ENCODE results near the gene DOK5. TPM values are rescaled to one million over a fixed set of nuclear protein-coding genes. Genes with fewer than 3 reads are reported as not detected.

DOK5 gene
- total RNA-seq, 2 donors from 2014 or later = 4.6 to 6.7 TPM

GRCh38 chr20:54469952-54470351 lies 5.4 kb upstream of the DOK5 start:
- H3K9ac ChIP-seq (ENCODE audit: extremely low read depth, low read length, poor library complexity, severe bottlenecking) = no peak overlapping the region
- no peaks in the 10 kb centered on the region for H3K27me3 ChIP-seq (ENCODE audit: control insufficient read depth, insufficient read depth, low read length, poor library complexity, severe bottlenecking)
- H3K4me1 ChIP-seq (ENCODE audit: control insufficient read depth, insufficient read depth, low read length) = peaks cover 6% of the 10 kb centered on the region
- H3K36me3 ChIP-seq (ENCODE audit: control insufficient read depth, insufficient read depth, low read length) = no peaks in the 10 kb centered on the region
- Mint-ChIP-seq H3K9me3 (no peaks in the 10 kb centered on the region), H3K27me3 (ENCODE audit: insufficient read depth) (peaks cover 2% of the 10 kb centered on the region), H3K27ac (no peak overlapping the region), H3K4me1 (peaks cover 7% of the 10 kb centered on the region), H3K4me3 (no peak overlapping the region), H3K36me3 (ENCODE audit: low read depth) (no peaks in the 10 kb centered on the region)
- H3K4me3 ChIP-seq (ENCODE audit: low read length) = no peak overlapping the region
- DNase-seq = no peak
- H3K27ac ChIP-seq (ENCODE audit: low read depth, low read length) = no peak overlapping the region
- H3K9me3 ChIP-seq (ENCODE audit: control insufficient read depth, low read length) = no peaks in the 10 kb centered on the region
- WGBS, 2 experiments (ENCODE audit: insufficient coverage in 1 of 2, insufficient read length in 1 of 2) = 86 to 91% methylated on average over 1 of the region's 1 CpG
- no peak for TF ChIP-seq CTCF (conservative IDR thresholded peaks at IDR 0.05)

GRCh38 chr20:54470697-54471096 lies 4.7 kb upstream of the DOK5 start:
- H3K27me3 ChIP-seq (ENCODE audit: control insufficient read depth, insufficient read depth, low read length, poor library complexity, severe bottlenecking) = no peaks in the 10 kb centered on the region

GRCh38 chr20:54472607-54473006 lies 2.8 kb upstream of the DOK5 start:
- H3K27me3 ChIP-seq (ENCODE audit: control insufficient read depth, insufficient read depth, low read length, poor library complexity, severe bottlenecking) = peaks cover 15% of the 10 kb centered on the region
- peaks cover 7% of the 10 kb centered on the region for H3K4me1 ChIP-seq (ENCODE audit: control insufficient read depth, insufficient read depth, low read length)
- Mint-ChIP-seq H3K9me3 (no peaks in the 10 kb centered on the region), H3K4me1 (peaks cover 14% of the 10 kb centered on the region), H3K36me3 (ENCODE audit: low read depth) (no peaks in the 10 kb centered on the region), H3K4me3 (no peak overlapping the region), H3K27ac (no peak overlapping the region), H3K27me3 (ENCODE audit: insufficient read depth) (peaks cover 21% of the 10 kb centered on the region)
- no peaks in the 10 kb centered on the region for H3K36me3 ChIP-seq (ENCODE audit: control insufficient read depth, insufficient read depth, low read length)
- WGBS, 2 experiments (ENCODE audit: insufficient coverage in 1 of 2, insufficient read length in 1 of 2) = 93% methylated on average over 4 to 5 of the region's 5 CpGs
- H3K4me3 ChIP-seq (ENCODE audit: low read length) = no peak overlapping the region
- DNase-seq = no peak
- no peak overlapping the region for H3K9ac ChIP-seq (ENCODE audit: extremely low read depth, low read length, poor library complexity, severe bottlenecking)
- no peaks in the 10 kb centered on the region for H3K9me3 ChIP-seq (ENCODE audit: control insufficient read depth, low read length)
- H3K27ac ChIP-seq (ENCODE audit: low read depth, low read length) = no peak overlapping the region
- no peak for TF ChIP-seq CTCF (conservative IDR thresholded peaks at IDR 0.05)

More at GRCh38 chr20:54470697-54471096, 4.7 kb upstream of the DOK5 start:
- H3K27ac ChIP-seq (ENCODE audit: low read depth, low read length) = no peak overlapping the region
- no peak overlapping the region for H3K9ac ChIP-seq (ENCODE audit: extremely low read depth, low read length, poor library complexity, severe bottlenecking)
- peaks cover 7% of the 10 kb centered on the region for H3K4me1 ChIP-seq (ENCODE audit: control insufficient read depth, insufficient read depth, low read length)
- no peak for TF ChIP-seq CTCF (conservative IDR thresholded peaks at IDR 0.05)
- 94% methylated on average over 9 to 15 of the region's 15 CpGs for WGBS, 2 experiments (ENCODE audit: insufficient coverage in 1 of 2, insufficient read length in 1 of 2)
- Mint-ChIP-seq H3K27ac (no peak overlapping the region), H3K4me1 (peaks cover 7% of the 10 kb centered on the region), H3K9me3 (no peaks in the 10 kb centered on the region), H3K27me3 (ENCODE audit: insufficient read depth) (peaks cover 2% of the 10 kb centered on the region), H3K36me3 (ENCODE audit: low read depth) (no peaks in the 10 kb centered on the region), H3K4me3 (no peak overlapping the region)
- no peak overlapping the region for H3K4me3 ChIP-seq (ENCODE audit: low read length)
- no peaks in the 10 kb centered on the region for H3K9me3 ChIP-seq (ENCODE audit: control insufficient read depth, low read length)
- DNase-seq = no peak
- no peaks in the 10 kb centered on the region for H3K36me3 ChIP-seq (ENCODE audit: control insufficient read depth, insufficient read depth, low read length)

Data from endodermal cell (in vitro differentiated cells).